Measurements from ENCODE around the gene HPS3. TPM values are rescaled to one million over a fixed set of nuclear protein-coding genes. Genes with fewer than 3 reads are reported as not detected.

HPS3 gene
- total and polyA plus RNA-seq, 4 donors: 4.4 to 9.9 (median 7.7) TPM

- Histone ChIP-seq H3K36me3 (ENCODE audit: control insufficient read depth in 4 of 4, insufficient read depth in 3 of 4, low read depth in 1 of 4, low read length in 3 of 4) (peaks cover 4 to 78% (median 71%) of the 10 kb centered on the region in 4 donors), H3K4me3 (ENCODE audit: low read depth in 1 of 3, low read length in 3 of 3) (no peak overlapping the region), H3K27ac (ENCODE audit: low read depth in 1 of 2, low read length in 2 of 2) (peak overlapping the region; percentile 31 to 38), H3K27me3 (ENCODE audit: control insufficient read depth in 4 of 4, insufficient read depth in 4 of 4, low read length in 3 of 4) (no peaks in the 10 kb centered on the region), H3K9me3 (ENCODE audit: control insufficient read depth in 4 of 4, low read length in 3 of 4) (no peaks in the 10 kb centered on the region), H3K9ac (ENCODE audit: low read depth in 1 of 2, low read length in 2 of 2) (no peak overlapping the region), H3K4me1 (ENCODE audit: control insufficient read depth in 4 of 4, insufficient read depth in 4 of 4, low read length in 3 of 4) (no peaks in the 10 kb centered on the region)
- no peak for DNase-seq (ENCODE audit: low spot score)
- WGBS: 78% methylated on average over 1 of the region's 1 CpG
- TF ChIP-seq FOXA2 (IDR thresholded peaks at IDR 0.05) (no peak), ZBTB33 (IDR thresholded peaks at IDR 0.05) (no peak), HNF4A (conservative IDR thresholded peaks at IDR 0.05) (no peak), JUND (IDR thresholded peaks at IDR 0.05) (no peak), SP1 (IDR thresholded peaks at IDR 0.05) (no peak), HNF4G (IDR thresholded peaks at IDR 0.05) (no peak), FOXA1 (IDR thresholded peaks at IDR 0.05) (no peak), TAF1 (conservative IDR thresholded peaks at IDR 0.05) (no peak), NR2F2 (IDR thresholded peaks at IDR 0.05) (no peak), ATF3 (IDR thresholded peaks at IDR 0.05) (no peak), REST (IDR thresholded peaks at IDR 0.05) (no peak), RAD21 (IDR thresholded peaks at IDR 0.05) (no peak), YY1 (IDR thresholded peaks at IDR 0.05) (no peak), GABPA (IDR thresholded peaks at IDR 0.05 in 1 of 2, conservative IDR thresholded peaks at IDR 0.05 in 1 of 2) (no peak), MAX (IDR thresholded peaks at IDR 0.05) (no peak), CTCF (IDR thresholded peaks at IDR 0.05; ENCODE audit: low read depth, low read length, missing input control) (no peak)
Measured at GRCh38 chr3:149179220-149179619, 49.8 kb downstream of the HPS3 start.

GRCh38 chr3:149180057-149180573 is 50.7 kb downstream of the HPS3 start:
- Histone ChIP-seq H3K9ac (ENCODE audit: low read depth in 1 of 2, low read length in 2 of 2) (no peak overlapping the region), H3K36me3 (ENCODE audit: control insufficient read depth in 4 of 4, insufficient read depth in 3 of 4, low read depth in 1 of 4, low read length in 3 of 4) (peaks cover 4 to 74% (median 70%) of the 10 kb centered on the region in 4 donors), H3K4me3 (ENCODE audit: low read depth in 1 of 3, low read length in 3 of 3) (no peak overlapping the region), H3K4me1 (ENCODE audit: control insufficient read depth in 4 of 4, insufficient read depth in 4 of 4, low read length in 3 of 4) (no peaks in the 10 kb centered on the region), H3K9me3 (ENCODE audit: control insufficient read depth in 4 of 4, low read length in 3 of 4) (no peaks in the 10 kb centered on the region), H3K27ac (ENCODE audit: low read depth in 1 of 2, low read length in 2 of 2) (peak overlapping the region; percentile 55 to 77), H3K27me3 (ENCODE audit: control insufficient read depth in 4 of 4, insufficient read depth in 4 of 4, low read length in 3 of 4) (no peaks in the 10 kb centered on the region)
- WGBS: 52% methylated on average over 7 of the region's 7 CpGs
- peak in 1 of 2 donors; percentile 16 for TF ChIP-seq HNF4A (conservative IDR thresholded peaks at IDR 0.05)
- TF ChIP-seq CTCF (IDR thresholded peaks at IDR 0.05; ENCODE audit: low read depth, low read length, missing input control): no peak
- no peak for TF ChIP-seq GABPA (IDR thresholded peaks at IDR 0.05 in 1 of 2, conservative IDR thresholded peaks at IDR 0.05 in 1 of 2)
- peak; percentile 22 to 79 for TF ChIP-seq JUND (IDR thresholded peaks at IDR 0.05)
- peak; percentile 59 for TF ChIP-seq NR2F2 (IDR thresholded peaks at IDR 0.05)
- peak in 1 of 2 donors; percentile 6 for TF ChIP-seq RAD21 (IDR thresholded peaks at IDR 0.05)
- no peak for DNase-seq (ENCODE audit: low spot score)
